COLO829 (cell line): ENCODE measurements around the gene MAPKAPK3.
A peak's percentile ranks its signal among the peaks of the same experiment; 100 is the strongest.

ENCODE experiments used
- DNase-seq: peaks from one replicate; pipeline ENCODE4 v3.0.0; 2012; ENCODE audit warnings: low spot score

Gene MAPKAPK3

DNA sequence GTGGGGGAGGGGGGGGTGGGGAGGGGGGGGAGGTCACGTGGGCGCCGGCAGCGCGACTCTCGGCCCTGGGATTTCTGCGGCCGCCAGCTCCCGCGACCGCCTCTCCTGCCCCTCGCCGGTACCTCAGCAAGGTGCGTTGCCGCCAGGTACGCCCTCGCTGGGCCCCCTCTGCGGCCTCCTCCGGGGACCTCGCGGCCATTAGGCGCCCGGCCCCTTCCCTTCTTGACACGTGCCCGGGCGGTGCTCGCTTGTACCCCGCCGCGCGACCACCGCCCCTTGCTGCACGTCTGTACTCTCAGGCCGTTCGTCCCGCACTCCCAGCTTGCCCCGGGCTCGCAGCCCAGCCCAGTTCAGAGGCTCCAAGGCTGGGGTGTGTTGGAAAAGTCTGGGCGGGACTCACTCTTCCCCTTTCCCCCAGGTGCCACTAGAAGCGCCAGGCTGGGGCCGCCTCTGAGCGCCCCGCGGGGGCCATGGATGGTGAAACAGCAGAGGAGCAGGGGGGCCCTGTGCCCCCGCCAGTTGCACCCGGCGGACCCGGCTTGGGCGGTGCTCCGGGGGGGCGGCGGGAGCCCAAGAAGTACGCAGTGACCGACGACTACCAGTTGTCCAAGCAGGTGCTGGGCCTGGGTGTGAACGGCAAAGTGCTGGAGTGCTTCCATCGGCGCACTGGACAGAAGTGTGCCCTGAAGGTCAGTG lies at the start of gene MAPKAPK3:
TSS of gene MAPKAPK3 (plus strand) at position 56 of the 696 bp plus-strand sequence. CDS start at position 471, 415 bp downstream.
- DNase-seq = no peak

GRCh38 chr3:50567386-50568167 lies 49.4 kb upstream of the MAPKAPK3 start, which contains the start of gene C3orf18:
Gene C3orf18 (minus strand): TSS chr3:50567747. CDS start chr3:50565699, 2,048 bp downstream.
- DNase-seq = peak; percentile 69

DNA sequence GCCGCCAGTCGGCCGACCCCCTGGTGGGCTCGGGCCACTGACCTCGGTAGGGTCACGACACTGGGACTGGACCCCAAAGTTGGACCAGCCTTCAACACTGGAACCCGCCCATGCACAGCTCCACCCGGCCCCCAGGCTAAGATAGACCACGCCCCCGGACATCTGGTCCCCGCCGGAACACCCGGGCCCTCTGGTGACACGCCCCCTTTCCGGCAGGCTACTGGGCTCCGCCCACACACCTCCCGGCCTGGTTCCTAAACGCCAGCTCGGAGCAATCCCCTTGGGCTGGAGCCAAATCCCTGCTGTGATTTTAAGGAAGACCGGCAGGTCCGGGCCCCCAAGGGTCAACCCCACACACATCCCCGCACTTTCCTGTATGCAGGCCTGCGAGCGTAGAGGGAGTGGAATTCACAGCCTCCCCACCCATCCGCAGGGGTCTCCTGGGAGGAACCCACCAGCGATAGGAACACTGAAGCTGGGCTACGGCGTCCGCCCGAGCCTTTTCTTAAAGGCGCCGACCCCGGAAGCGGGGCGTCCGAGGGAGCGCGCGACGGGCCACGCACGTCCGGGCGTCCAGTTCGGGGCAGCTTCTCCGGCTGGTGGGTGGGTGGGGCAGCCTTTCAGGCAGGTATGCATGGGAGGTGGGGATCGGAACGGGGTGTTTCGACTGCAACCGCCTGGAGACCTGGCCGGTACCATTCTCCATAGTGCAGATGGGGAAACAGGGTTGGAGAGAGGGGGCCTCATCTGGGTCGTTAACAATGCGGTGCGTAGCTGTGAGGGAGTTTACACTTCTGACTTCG lies 47.8 kb upstream of the MAPKAPK3 start, which contains the start of gene HEMK1:
TSS of gene HEMK1 (plus strand) at position 576 of the 803 bp plus-strand sequence. CDS start 1,583 bp downstream, outside the sequence.
- DNase-seq = peak; percentile 100

- DNase-seq = no peak
These were observed 46.3 kb upstream of the MAPKAPK3 start for GRCh38 chr3:50570508-50571279.

DNA sequence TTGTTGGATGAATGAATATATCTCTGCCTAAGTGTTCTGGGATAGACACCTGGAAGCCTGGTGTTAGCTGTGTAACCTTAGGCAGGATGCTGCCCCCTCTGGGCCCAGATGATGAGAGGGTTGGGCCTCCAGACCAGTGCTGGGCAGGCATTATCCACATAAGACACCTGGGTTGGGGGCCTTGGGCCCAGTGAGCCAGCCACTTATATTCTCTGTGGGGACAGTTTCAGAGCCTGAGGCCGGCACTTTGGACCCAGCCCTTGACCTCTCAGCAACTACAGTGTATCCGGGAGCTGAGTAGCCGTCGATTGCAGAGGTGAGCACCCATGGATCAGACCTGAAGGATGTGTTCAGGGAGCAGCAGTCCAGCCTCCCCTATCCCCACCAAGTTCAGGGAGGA lies 45.5 kb upstream of the MAPKAPK3 start:
- no peak for DNase-seq

DNA sequence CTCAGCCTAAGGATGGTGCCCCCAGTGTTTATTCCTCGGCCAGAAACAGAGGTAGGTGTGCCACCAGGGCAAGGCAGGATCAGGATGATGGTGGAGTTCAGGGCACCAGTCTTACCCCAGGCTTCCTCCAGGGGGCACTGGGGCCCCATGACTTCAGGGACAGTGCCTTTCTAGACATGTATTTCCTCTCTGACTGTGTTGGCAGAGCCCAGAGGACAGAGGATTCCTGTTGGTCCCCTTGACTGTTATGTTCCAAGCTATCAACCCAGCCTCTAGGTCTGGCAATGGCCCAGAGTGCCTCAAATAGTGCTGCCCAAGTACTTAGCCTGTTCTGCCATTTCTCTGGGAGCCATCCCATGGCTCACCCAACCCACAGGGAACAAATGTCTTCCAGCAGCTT lies 44.8 kb upstream of the MAPKAPK3 start:
- peak; percentile 79 for DNase-seq

GRCh38 chr3:50572801-50573371 lies 44.1 kb upstream of the MAPKAPK3 start:
- no peak for DNase-seq

GRCh38 chr3:50573566-50574443 lies 43.1 kb upstream of the MAPKAPK3 start:
- no peak for DNase-seq

DNA sequence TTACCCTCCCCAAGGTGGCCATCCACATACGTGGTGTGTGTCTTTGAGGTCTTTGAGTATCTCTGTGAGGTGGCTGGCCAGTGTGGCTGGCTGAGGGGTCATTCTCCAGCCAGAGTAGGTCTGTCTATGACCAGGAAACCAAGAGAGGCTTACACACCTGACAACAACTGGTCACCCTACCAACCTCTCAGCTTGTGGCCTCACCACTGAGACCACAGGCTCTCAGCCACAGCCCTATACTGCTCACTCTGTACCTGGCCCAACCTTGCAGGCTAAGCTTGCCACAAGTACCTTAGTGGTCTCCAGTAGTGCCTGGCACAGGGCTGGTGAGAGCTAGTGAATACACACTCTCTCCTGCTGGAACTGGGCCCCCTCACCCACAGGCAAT lies 42.5 kb upstream of the MAPKAPK3 start:
- DNase-seq = no peak

DNA sequence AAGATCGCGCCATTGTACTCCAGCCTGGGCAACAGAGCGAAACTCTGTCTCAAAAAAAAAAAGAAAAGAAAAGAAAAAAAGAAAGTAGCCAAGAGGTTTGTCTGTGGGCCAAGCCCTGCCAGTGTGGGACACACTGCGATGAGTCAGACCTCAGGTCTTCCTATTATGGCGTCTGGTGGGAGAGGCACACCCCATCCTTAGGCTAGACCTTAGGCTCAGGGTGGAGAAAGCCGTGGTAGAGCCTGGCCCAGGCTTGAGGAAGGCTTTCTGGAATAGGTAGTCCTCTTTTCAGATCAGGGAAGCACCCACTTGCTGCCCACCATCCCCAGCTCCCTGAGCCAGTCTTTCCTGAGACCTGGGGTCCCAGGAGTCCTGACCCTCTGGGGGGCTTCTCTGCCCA lies 41.6 kb upstream of the MAPKAPK3 start:
- DNase-seq = no peak

DNA sequence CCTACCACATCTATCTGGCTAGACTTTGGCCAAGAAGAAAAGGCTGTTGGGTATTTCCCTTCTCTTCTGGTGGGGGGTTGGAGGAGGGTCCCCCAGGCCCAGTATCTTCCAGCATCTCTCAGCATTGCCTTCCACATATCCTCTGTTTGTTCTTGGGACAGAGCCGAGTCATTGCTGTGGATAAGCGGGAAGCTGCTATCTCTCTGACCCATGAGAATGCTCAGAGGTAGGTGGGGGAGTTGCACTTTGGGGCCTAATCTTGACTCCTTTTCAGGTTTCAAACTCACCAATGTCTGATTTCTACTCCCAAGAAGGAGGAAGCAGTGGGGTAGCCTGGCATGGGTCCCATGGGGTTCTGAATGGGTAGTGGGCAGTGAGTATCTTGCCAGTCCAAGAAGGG lies 39.6 kb upstream of the MAPKAPK3 start:
- no peak for DNase-seq

DNA sequence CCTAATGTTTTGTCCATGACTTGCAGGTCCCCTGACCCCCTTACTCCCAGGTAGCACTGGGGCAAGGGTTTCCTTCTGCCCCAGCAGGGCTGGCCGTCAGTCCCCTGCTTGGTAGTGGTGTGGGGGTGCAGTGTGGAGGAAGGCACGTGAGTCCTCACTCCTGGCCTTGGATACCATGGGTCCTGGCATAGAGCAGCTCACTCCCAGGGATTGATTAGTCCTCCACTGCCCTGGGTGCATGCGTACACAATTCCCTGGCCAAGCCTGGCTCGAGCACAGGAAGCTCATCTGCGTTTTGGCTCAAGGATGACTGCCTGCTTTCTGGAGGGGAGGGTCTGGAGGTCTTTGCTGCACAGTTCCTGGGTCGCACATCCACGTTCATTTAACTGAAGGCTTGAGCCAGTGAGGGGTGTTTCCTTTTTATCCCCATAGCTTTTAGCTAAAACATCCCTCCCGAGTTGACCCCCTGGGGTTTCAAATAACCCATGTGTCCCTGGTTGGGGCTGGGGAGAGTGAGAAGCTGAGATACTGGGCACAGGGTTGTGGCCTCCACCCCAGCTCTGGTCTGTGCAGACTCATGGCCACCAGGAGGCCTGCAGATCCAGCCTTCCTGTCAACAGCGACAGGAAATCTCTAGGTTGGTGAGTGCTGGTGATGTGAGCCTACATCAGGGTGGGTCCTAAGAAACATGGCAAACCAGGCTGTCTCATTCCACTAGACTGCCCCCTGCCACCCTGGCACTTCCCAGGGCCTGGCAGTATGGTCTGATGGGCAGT lies 36.1 kb upstream of the MAPKAPK3 start:
- DNase-seq = no peak

GRCh38 chr3:50581459-50581842 lies 35.5 kb upstream of the MAPKAPK3 start:
- no peak for DNase-seq

DNA sequence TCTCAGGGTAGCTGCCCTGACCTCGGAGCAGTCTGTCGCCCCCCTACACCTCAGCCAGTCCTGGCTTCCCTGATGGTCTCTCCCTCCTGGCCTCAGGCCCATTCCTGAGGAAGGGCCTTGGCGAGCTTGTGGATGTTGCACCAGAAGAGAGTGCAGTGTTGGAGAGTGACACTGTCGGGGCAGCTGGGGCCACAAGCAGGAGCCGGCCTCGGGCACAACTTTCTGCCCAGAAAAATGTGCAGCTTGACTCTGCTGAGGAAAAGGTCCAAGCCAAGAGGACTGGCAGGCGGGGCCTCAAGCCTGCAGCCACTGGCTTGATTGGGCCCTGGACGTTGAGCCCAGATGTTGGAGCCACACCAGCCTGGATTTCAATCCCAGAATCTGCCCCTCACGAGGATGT lies 34.9 kb upstream of the MAPKAPK3 start:
- DNase-seq = no peak

GRCh38 chr3:50583897-50584296 lies 33.1 kb upstream of the MAPKAPK3 start:
- no peak for DNase-seq

GRCh38 chr3:50584391-50584790 lies 32.6 kb upstream of the MAPKAPK3 start:
- no peak for DNase-seq

DNA sequence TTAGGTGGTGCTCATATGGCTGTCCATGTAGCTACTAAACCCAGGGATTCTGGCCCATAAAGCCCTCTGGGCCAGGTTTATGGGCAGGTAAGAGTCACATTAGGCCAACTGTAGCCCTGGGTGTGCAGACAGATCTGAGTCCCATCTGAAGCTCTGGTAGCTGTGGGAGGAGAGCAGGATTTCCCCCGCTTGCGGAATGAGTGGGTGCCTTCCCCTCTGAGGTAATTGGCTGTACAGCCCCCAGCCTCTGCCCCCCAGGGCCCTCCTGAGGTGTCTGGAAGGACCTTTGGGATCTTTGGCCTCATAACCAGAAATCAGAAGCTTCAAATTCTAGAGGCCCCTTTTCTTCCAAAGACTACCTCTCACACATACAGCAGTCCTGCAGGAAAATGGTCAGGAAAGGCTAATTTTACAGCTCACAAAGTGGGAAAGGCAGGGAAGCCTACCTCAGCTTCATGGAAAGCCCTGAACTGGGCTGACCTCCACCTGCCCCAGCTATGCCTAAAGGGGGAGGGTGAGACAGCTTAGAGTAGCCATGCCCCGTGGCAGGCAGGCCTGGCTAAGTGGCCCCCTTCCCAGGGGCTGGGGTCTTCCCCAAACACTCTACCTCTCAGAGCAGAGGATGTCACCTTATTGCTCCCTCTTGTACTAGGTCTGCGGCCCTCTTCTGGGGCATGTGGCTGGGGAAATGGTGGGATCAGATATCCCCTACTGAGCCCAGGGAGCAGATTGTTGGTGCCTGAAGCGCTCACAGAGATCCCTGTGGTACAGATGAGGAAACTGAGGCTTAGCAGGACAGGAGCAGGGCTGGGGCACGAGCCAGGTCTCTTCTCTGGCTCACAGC lies 30.8 kb upstream of the MAPKAPK3 start:
- DNase-seq = no peak

DNA sequence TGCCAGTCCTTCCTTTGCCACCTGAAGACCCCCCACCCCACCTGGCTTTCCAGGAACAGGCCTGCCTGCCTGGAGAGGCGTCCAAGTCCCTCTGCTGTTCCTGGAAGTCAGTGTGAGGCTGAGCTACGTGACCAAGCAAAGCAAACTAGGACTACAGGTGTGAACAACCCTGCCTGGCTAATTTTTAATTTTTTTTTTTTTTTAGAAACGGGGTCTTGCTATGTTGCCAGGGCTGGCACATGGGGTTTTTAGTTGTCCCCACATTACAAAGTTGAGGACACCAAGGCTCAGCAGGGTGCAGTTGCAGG lies 30.2 kb upstream of the MAPKAPK3 start:
- DNase-seq = no peak

GRCh38 chr3:50587373-50587772 lies 29.6 kb upstream of the MAPKAPK3 start:
- DNase-seq = no peak
